Embryonic facial prominence (tissue), 1 donor: ENCODE results near the gene CLTB.

ENCODE experiments used
- DNase-seq: peaks from one replicate; pipeline ENCODE4 v3.0.0-alpha.2; 2016; ENCODE audit errors: extremely low spot score

CLTB gene

DNA sequence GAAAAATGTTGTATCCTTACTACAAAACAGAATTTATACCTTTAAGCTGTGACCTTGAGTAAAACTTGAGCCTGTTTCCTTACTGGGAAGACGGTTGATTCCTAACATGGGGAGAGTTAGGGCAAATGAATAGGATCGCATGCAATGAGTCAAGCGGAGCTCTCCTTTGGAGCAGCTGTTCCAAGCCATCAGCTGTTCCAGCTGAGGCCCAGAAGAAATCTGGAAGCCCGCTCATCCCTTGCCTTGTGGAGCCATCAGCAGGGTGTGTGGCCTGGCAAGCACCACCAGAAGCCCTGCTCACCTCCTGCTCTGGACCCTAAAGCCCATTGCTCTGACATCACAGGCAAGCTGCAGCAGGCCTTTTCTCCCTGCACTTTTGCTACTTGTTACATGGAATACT lies 62.8 kb downstream of the CLTB start:
- DNase-seq = no peak

DNA sequence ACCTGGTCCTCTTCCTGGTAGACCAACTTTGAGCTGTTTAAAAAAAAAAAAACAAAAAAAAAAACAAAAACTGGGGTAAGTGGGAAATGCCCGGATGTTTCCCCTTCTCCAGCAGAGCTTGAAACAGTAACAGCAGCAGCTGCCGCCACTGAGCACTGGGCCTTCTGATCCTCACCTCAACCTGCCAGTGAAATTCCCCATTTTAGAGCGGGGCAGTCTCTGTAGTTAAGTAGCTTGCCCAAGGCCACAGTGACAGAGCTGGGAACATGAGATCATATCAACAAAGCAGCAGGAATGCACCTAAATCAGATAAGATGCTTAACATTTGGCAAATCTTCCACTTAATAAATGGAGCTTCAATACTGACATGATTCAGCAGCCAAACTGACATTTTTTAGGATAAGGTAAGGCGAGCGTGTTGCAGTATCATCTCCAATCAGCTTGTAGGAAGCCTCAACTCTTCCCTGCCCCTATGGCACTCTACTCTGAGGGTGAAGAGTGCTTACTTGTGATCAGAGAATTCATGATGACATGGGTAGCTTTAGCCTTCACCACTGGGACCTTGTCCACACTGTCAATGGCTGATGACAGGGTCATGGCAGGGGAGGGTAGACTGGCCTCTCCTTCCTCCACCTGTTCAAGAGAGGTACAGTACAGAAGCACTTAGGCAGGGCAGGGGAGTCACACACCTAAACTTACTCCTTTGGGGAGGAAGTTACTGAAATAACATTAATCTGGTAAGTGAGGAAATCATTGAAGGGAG lies 64.0 kb downstream of the CLTB start:
- no peak for DNase-seq

DNA sequence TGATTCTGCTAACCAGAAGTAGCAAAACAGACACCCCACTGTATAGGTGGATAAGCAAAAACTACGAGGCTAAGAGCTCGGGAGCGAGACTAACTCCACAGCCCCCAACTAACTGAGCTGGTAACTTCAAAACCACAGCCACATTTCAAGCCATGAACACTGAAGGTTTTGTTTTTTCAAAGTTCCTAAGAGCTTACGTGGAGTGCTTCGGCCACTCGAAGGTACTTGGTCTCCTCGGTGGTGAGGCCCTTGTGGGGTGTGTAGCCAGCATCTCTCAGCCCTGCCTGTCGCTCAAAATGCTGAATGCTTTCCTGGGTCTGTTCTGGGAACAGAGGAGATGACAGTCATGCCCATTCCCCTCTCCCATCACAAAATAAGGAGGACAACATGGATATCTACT lies 65.9 kb downstream of the CLTB start:
- DNase-seq = no peak

DNA sequence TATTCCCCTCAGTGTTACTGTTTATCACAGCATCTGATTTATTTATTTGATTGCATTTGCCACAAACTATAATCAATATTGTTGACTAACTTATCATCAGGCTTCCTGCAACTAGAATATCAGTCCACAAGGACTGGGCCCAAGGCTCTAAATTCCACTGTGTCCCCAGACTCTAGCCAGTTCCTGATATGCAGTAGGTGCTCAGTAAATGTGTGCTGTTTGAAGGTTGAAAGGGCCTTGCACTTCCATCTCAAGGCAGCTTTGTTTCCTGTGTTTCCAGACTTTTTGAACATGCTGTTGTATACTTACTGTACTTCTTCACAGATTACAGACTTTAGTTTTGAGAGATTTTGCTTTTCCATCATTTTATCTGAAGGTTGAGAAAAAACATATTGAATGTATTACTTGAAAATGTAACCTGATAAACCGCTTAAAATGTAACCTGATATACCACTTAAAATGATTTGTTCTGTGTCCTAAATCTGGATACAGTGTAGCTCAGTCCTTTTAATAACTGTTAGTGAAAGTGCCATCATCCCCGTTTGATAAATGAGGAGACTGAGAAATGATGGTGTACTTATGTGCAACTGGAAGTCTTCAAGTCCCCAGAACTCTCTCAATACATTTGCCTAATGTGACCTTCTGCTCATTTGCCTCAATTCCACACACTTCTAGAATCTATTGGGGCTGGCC lies 73.4 kb downstream of the CLTB start:
- DNase-seq = no peak
